Right lobe of liver (tissue), 6 donors: Measurements from ENCODE around the gene TNKS2. TPM values are rescaled to one million over a fixed set of nuclear protein-coding genes. Genes with fewer than 3 reads are reported as not detected.

ENCODE experiments used
- ATAC-seq, 4 donors: fragments of 200-7000 bp; cut with Tn5 transposase; one replicate each; pipeline ENCODE4 v1.9.1; 2020; ENCODE audit warnings: mild to moderate bottlenecking in 4 of 4, moderate library complexity in 4 of 4
- DNase-seq, 3 donors: peaks; one replicate each; pipeline ENCODE4 v3.0.0-alpha.2; 2020
- H3K27ac ChIP-seq, 3 donors: fragments of 200-600 bp; one replicate each; pipeline ENCODE4 v1.8.0; 2022
- H3K27me3 ChIP-seq, 2 donors: fragments of 200-600 bp; one replicate each; pipeline ENCODE4 v1.8.0; 2022
- H3K36me3 ChIP-seq, 4 donors: fragments of 200-600 bp; sonication (generic) in 1 of 4; one replicate each; pipeline versions ENCODE4 v1.5.1 to v1.8.0; 2017 to 2022; ENCODE audit warnings: control low read depth in 1 of 4
- H3K4me1 ChIP-seq, 4 donors: fragments of 200-600 bp; sonication (generic) in 1 of 4; one replicate each; pipeline versions ENCODE4 v1.5.1 to v1.8.0; 2017 to 2022; ENCODE audit warnings: control low read depth in 1 of 4
- H3K4me3 ChIP-seq, 3 donors: fragments of 200-600 bp; one replicate each; pipeline ENCODE4 v1.8.0; 2022
- H3K9me3 ChIP-seq, 4 donors: fragments of 200-600 bp; sonication (generic) in 1 of 4; one replicate each; pipeline versions ENCODE4 v1.5.1 to v1.8.0; 2017 to 2022; ENCODE audit warnings: control low read depth in 1 of 4
- POLR2A ChIP-seq: fragments of 450-650 bp; IDR thresholded peaks from one replicate; pipeline ENCODE4 v1.6.1; 2017; ENCODE audit warnings: antibody characterized with exemption, mild to moderate bottlenecking
- WGBS: methylation state at CpG from one replicate; pipeline ENCODE4 v1.1.6; 2018; ENCODE audit warnings: low coverage, low lambda C conversion rate; ENCODE audit not compliant: insufficient coverage; ENCODE audit errors: missing lambda C conversion rate; 5-methylcytosine and 5-hydroxymethylcytosine counted together
- intact Hi-C, 2 donors: fragments of 100-400 bp; cut with DNase I; formaldehyde crosslinking; loops; one replicate each; pipeline versions ENCODE4 v1.11.2 to v1.14.1; 2022
- total RNA-seq, 6 experiments: library from RNA; depleted of rRNA in 2 of 6; stranded (reverse); fragments of >200 nt in 2 of 6; fragmentation: NEBNext Ultra II Directional in 3 of 6; extraction: Animal tissue kit (Norgen Biotek cat#: 25700) in 3 of 6; gene quantifications; one replicate each; pipeline versions ENCODE4 v1.1.0 to v1.2.4, GENCODE V29; 2016 to 2023
- TF ChIP-seq, protein P1 (sequence below), 4 donors: fragments of 200-600 bp in 3 of 4; fragments of 450-650 bp in 1 of 4; IDR thresholded peaks; one replicate each; pipeline versions ENCODE4 v1.5.1 to v1.8.0; 2016 to 2022; ENCODE audit warnings: antibody characterized with exemption in 4 of 4, mild to moderate bottlenecking in 2 of 4
- donor health status: DM: no; HTN: yes; CAD: no.
- donor health status: DM: no; HTN: no; CAD: no.
- donor health status: DM: no; HTN: no; CAD: no.
- donor health status: DM: no; HTN: yes; CAD: no.
- donor health status: DM: no; HTN: yes; CAD: no.

Gene TNKS2
- total RNA-seq, 6 experiments from 2014 or later: 11.5 to 16.6 (median 15.1) TPM

DNA sequence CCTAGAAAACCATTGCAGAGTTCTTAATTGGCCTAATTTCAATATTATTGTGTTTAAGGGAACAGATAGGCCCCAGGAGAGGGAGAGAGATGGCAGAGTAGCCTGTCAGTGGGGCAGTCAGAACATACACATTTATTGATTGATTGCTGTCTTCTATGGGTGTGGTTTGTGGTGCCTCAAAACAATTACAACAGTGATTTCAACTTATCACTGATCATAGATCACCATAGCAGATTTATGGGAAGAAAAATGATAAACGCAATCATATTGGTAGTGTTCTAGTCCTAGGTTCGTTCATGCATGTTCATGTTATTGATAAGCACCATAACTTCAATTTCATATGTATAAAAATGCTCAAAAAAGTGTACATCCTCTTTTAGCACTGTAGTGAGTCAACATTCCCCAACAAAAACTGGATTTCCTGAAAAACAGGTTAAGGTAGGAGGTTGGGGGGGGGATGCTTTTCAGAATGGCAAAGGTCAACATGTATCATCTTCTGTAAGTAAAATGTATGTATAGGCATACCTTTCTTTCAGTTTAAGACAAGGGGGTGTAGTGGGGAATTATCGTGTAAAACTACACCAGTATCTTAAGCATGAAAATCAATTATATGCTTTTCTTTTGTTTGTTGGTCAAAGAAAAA lies 1.1 kb upstream of the TNKS2 start:
- intact Hi-C loops: no loop called here
- Histone ChIP-seq H3K27ac (peak overlapping the region; percentile 47 to 95 (median 91)), H3K4me1 (peaks cover 0 to 29% (median 4%) of the 10 kb centered on the region in 4 donors), H3K9me3 (no peaks in the 10 kb centered on the region), H3K36me3 (no peaks in the 10 kb centered on the region), H3K4me3 (peak overlapping the region; percentile 33 to 80 (median 46)), H3K27me3 (no peaks in the 10 kb centered on the region)
- TF ChIP-seq POLR2A: no peak
- TF ChIP-seq, protein P1, sequence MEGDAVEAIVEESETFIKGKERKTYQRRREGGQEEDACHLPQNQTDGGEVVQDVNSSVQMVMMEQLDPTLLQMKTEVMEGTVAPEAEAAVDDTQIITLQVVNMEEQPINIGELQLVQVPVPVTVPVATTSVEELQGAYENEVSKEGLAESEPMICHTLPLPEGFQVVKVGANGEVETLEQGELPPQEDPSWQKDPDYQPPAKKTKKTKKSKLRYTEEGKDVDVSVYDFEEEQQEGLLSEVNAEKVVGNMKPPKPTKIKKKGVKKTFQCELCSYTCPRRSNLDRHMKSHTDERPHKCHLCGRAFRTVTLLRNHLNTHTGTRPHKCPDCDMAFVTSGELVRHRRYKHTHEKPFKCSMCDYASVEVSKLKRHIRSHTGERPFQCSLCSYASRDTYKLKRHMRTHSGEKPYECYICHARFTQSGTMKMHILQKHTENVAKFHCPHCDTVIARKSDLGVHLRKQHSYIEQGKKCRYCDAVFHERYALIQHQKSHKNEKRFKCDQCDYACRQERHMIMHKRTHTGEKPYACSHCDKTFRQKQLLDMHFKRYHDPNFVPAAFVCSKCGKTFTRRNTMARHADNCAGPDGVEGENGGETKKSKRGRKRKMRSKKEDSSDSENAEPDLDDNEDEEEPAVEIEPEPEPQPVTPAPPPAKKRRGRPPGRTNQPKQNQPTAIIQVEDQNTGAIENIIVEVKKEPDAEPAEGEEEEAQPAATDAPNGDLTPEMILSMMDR (IDR thresholded peaks at IDR 0.05): no peak
- WGBS: 40% methylated on average over 3 of the region's 3 CpGs
- DNase-seq (no peak), ATAC-seq (no peak)

DNA sequence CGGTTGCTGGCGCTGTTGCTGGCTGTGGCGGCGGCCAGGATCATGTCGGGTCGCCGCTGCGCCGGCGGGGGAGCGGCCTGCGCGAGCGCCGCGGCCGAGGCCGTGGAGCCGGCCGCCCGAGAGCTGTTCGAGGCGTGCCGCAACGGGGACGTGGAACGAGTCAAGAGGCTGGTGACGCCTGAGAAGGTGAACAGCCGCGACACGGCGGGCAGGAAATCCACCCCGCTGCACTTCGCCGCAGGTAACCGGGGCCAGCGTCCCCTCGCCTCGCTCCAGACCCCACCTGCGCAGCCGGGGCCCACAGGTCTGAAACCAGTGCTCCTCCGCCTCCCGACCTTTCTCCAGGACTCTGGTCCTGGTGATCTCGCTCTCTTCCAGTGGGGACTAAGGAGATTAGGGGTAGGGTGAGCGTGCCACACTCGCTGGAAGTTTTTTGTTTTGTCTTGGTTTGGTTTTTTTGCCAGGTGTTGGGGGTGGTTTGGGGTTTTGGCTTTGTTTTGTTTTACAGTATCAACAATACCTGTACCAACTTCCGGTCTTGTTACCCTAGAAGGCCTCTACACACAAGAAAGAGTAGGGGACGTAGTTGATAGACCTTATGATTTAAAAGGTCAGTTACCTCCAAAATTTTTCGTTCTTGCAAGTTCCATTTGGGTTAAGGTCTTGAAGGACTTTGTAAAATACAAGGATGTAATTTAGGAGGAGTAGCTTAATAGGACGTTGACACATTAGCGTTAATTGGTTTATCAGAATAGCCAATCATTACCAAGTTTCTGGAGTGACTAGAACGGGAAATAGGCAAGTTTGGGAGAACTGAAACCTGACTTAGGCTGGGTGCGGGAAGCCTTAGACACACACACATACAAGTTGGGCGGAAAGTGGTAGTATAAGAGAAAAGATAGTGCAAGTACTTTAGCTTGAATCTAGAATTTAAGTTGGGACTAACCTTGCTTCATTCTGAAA lies 704 bp downstream of the TNKS2 start:
- 0% methylated on average over 13 of the region's 54 CpGs for WGBS

DNA sequence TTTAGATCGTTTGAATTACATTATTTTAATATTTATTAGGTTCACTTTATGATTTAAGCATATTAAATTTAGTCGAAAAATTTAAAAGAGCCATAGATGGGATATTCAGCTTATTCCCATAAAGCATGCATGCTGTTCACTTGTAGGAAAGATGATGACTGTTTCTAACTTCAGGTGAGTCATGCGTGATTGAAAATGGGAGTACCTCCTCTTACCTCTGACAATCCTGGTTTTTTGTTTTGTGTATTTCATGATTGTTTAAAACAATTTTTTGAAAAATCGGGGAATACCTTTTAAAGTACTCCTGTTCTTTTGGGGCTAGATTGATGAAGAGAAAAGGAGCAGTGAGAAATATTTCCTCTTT lies 1.4 kb downstream of the TNKS2 start:
- no peak for TF ChIP-seq POLR2A
- TF ChIP-seq, protein P1 (IDR thresholded peaks at IDR 0.05): no peak
- peak overlapping the region; percentile 80 to 86 (median 81) for H3K4me3 ChIP-seq
- peaks cover 0 to 45% (median 8%) of the 10 kb centered on the region in 4 donors for H3K4me1 ChIP-seq
- 6% methylated on average over 4 of the region's 4 CpGs for WGBS
- peaks cover 0 to 2% (median 0%) of the 10 kb centered on the region in 4 donors for H3K36me3 ChIP-seq
- H3K27me3 ChIP-seq: no peaks in the 10 kb centered on the region
- no peak for DNase-seq
- no peak for ATAC-seq
- peak overlapping the region; percentile 91 to 95 (median 95) for H3K27ac ChIP-seq
- H3K9me3 ChIP-seq: no peaks in the 10 kb centered on the region
- intact Hi-C loops: no loop called here

More for the DNA sequence above, 704 bp downstream of the TNKS2 start:
- DNase-seq (peak in 2 of 3 donors; percentile 65 to 73), ATAC-seq (peak; percentile 26 to 53 (median 39))
- H3K27ac ChIP-seq: peak overlapping the region; percentile 91 to 95 (median 95)
- peak overlapping the region; percentile 80 to 86 (median 81) for H3K4me3 ChIP-seq
- TF ChIP-seq, protein P1 (IDR thresholded peaks at IDR 0.05): no peak
- TF ChIP-seq POLR2A: peak; percentile 24
- intact Hi-C loops: no loop called here
- peaks cover 0 to 2% (median 0%) of the 10 kb centered on the region in 4 donors for H3K36me3 ChIP-seq
- no peaks in the 10 kb centered on the region for H3K9me3 ChIP-seq
- H3K4me1 ChIP-seq: peaks cover 0 to 39% (median 7%) of the 10 kb centered on the region in 4 donors
- H3K27me3 ChIP-seq: no peaks in the 10 kb centered on the region

DNA sequence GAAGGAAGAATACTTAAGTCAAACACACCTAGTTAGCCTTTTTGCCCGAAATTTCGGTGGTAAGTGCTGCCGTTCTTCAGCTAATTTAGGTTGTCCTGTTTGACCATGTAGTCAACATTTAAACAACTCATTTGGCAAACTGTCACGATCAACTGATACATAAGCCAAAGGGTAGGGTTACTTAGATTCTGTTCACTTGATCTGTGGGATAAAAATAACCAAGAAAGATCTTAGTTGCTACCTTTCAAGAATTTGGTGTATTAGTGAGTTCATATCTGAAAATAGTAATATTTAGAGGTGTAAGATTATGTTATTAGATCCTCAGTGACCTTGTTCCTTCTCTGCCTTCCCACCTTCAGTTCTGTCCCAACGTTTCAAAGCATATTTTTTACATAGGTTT lies 2.0 kb downstream of the TNKS2 start:
- Histone ChIP-seq H3K4me3 (peak overlapping the region in 2 of 3 donors; percentile 80 to 81), H3K4me1 (peaks cover 0 to 45% (median 8%) of the 10 kb centered on the region in 4 donors), H3K9me3 (no peaks in the 10 kb centered on the region), H3K36me3 (peaks cover 0 to 2% (median 0%) of the 10 kb centered on the region in 4 donors), H3K27me3 (no peaks in the 10 kb centered on the region), H3K27ac (peak overlapping the region in 1 of 3 donors; percentile 10)
- no peak for DNase-seq
- intact Hi-C loops: no loop called here
- WGBS: 28% methylated on average over 5 of the region's 5 CpGs
- ATAC-seq: no peak
- no peak for TF ChIP-seq POLR2A
- TF ChIP-seq, protein P1 (IDR thresholded peaks at IDR 0.05): no peak
